Brain pericyte (primary cell): ENCODE results near the gene TEKT3.

Experiments
- DNase-seq: peaks from one replicate; pipeline ENCODE4 v3.0.0-alpha.2; 2012; ENCODE audit warnings: low read depth, low spot score

Gene TEKT3

DNA sequence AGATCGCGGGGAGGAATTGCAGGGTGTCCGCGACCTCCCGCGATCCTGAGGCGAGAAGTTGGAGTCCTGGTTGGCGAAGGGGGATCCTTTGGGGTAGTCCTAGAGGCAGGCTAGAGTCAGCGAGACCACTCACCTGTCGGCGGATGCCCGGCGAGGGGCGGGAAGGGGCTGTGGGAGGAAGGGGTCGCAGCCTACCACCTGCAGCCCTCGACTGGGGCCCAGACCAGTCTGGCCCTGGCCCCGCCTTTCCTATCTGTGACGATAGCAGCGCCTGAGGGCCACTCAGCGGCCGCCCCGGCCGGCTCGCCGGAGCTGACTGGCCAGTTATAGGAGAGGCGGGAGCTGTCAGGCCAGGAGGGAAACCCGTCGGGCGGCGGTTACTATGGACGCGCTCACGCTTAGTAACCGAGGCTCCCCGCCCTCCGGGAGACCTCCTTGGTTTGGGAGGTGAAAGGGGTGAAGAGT is at the start of gene TEKT3:
Gene TEKT3 (minus strand): TSS at position 213 of the 465 bp plus-strand sequence. CDS start 10,012 bp downstream, outside the sequence.
- DNase-seq = peak; percentile 12

DNA sequence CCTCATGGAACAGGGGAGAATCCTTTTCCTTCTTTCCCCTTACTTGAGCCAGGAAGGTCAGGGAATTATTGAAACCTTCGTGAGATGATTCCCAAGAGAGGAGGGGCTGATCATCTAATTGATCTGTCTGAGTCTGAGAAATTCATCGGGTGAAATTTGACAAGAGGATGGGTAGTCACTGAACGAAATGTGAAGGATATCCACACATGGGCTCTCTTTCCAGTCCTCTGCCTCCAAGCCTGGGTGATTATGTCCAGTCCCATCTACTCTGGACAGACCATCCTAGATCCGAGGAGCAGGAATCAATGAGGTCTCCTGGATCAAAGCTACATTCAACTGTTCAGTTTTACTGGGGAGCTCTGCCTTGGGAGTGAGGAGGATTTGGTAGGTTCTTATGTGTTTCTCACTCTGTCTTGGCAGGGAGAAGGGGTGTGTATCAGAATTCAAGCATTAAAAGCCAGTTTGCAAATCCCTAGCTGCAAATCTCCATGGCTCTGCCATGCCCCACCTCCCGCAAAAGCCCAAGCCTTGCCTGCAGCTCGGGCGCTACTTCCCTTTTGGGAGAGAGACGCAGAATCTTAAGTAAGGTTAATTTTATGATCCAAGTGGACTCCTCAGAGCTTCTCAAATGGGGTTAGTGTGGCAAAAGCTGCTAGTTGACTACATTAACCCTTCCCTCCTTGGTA is 47.1 kb upstream of the TEKT3 start:
- no peak for DNase-seq

DNA sequence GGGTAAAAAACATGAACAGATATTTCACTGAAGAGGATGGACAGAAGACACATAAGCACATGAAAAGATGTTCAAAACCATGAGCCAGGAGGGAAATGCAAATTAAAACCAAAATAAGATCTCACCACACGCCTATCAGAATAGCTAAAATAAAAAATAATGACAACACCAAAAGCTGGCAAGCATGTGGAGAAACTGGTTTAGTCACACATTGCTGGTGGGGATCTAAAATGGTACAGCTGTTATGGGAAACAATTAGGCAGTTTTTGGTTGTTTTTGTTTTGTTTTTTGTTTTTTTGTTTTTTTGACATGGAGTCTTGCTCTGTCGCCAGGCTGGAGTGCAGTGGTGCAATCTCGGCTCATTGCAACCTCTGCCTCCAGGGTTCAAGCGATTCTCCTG is 44.7 kb upstream of the TEKT3 start:
- DNase-seq = no peak

DNA sequence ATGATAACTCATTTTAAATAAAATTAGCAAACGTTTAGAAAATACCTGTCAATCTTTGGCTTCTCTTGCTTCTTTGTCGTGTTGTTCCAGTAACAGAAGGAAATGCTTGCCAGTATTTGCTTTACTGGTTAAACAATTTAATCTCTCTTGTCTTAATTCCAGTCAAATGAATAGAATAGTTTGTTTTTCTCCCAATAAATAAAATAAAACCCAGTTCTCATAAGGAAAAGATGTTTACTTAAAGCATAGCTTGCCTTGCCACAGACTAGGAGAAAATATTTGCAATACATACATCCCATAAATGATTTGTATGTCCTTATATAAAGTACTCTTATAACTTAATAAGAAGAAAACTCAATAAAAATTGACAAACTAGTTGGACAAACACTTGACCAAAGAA is 43.9 kb upstream of the TEKT3 start:
- no peak for DNase-seq

DNA sequence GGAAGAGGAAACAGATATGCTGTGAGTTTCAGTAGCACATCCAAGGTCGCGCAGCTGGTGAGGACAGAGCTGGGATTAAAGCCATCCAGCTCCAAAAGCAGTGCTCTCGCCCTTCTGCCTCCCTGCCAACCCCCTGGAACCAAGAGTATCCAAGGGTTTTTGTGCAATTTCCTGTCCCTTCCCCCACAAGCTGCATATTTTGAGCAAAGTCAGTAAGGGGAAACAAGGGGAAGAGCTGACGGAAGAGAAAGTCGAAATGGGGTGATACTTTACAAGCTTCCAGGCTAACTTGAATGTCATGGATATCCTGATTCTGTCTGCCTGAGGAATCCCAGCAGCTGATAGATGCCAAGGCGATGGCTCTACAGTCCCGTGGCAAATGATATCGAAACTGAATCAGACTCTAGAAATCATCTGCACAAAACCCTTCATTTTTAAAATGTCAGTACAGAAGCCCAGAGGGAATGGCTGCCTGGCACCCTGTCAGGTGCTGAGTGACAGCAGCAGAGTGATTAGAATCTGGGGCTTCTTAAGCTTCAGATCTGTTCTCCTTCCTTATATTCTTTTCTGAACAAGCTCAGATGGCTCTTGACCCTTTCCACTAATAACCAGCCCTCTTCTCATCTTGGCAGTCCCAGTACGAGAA is 42.9 kb upstream of the TEKT3 start:
- DNase-seq = no peak

DNA sequence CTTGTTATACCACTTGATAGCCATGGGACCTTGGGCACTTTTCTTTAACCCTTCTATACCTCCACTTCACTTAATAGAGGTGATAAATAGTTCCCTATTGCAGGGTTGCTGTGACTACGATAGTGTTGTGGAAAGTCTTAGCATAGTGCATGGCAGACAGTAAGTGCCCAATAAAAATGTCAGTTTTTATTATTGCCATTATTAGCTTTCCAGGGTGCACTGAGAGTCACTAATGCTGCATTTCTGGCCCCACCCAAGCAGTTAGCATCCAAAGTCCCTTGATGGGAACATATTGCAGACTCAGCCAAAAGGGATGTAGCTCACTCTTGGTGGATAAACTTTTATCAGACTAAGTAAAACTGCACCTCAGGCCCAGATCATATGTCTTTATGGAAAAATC is 41.5 kb upstream of the TEKT3 start:
- DNase-seq = no peak

DNA sequence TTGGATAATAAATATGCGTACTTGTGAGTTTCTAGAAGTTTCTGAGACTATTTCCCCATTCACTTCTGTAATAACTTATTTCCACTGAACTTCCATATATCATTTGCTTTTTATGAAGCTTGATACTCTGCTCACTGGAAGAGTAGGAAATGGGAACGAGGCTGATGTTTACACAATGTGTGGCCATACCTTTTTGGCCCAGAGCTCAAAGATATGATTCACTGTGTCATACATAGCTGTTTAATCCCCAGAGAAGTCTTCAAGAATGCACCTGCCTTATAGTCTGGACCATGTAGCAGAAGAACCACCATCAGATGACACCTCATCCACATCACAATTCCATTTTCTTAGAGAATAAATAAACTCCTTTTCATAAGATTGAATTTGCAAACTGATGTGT is 40.3 kb upstream of the TEKT3 start:
- DNase-seq = no peak

DNA sequence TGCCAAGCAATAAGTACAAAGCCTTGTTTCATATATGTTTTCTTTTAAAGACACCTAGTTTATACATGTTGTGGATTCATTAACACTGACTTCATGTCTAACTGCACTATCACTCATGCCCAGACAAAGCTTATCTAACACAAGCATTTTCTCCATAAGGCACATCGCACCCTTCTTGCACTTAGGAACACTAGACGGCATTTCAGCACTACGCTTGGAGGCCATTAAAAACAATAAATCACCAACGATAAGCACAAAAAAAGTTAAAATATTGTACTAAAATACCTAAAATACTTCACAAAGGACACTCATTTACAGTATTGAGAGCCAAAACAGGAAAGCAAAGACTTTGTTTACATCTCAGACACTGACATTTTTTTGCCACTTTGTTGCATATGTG is 39.0 kb upstream of the TEKT3 start:
- no peak for DNase-seq

DNA sequence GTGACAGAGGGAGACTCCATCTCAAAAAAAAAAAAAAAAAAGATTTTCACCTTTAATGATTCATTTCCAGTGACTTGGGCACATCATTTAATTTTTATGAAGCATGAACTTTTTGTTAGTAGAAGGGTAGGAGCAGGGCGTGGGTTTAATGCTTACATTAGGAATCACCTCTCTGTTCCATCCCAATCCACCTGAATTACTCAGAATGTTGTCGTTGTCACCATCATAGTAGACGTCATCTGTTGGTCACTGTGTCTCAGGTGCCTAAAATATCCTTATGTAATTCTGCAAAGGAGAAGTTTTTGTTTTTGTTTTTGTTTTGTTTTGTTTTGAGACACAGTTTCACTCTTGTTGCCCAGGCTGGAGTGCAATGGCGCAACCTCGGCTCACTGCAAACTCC is 38.3 kb upstream of the TEKT3 start:
- DNase-seq = no peak

DNA sequence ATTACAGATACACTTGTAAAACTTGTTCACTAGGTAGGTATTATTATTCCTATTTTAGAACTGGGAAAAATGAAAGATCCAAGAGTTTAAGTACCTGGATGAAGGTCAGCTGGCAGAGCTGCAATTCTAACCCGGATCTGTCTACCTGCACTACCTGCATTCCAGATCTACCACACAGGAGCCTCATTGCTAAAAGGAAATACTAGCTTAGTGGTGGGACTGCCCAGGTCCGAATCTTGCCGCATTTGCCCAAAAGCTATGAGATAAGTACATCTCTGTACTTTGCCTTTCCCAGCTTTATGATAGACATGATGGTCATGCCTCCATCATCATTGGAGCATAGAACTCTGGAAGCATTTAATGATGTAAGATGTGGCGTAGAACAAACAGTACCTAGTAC is 36.8 kb upstream of the TEKT3 start:
- no peak for DNase-seq

DNA sequence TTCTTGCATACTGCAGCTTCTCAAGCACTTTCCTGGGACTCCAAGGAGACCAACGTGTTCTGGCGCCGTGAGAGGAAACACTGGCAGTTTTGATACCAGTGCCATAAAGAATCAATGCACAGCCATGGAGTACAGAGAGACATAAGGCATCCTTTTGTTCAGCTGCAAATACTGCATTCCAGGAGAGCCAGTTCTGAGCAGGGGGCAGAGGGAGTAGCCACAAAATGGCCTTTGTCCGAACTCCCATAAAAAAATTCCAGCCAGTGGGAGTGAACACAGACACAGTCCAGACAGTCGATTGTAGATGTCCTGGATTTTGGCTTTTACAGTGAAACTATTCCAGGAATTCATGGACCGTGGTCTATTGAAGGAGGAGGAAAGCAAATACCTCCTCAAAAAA is 36.2 kb upstream of the TEKT3 start:
- DNase-seq = no peak

DNA sequence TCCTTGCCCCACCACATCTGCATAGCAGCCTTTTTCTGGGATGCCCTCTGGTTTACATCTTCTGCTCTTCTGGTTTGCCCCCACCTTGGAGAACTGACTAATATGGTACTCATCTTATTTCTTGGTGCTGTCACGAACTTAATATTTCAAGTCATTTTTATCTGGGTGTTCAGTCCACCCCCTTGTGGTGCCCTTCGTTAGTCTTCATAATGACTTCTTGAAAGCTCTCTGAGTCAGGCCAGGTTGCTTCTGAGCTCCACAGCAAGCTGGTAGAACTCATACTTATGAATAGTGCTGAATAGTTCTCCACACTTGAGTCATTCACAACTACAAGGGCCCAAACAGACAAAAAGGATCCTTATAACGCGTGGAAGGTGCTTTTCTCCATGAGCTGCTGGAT is 35.8 kb upstream of the TEKT3 start:
- no peak for DNase-seq

DNA sequence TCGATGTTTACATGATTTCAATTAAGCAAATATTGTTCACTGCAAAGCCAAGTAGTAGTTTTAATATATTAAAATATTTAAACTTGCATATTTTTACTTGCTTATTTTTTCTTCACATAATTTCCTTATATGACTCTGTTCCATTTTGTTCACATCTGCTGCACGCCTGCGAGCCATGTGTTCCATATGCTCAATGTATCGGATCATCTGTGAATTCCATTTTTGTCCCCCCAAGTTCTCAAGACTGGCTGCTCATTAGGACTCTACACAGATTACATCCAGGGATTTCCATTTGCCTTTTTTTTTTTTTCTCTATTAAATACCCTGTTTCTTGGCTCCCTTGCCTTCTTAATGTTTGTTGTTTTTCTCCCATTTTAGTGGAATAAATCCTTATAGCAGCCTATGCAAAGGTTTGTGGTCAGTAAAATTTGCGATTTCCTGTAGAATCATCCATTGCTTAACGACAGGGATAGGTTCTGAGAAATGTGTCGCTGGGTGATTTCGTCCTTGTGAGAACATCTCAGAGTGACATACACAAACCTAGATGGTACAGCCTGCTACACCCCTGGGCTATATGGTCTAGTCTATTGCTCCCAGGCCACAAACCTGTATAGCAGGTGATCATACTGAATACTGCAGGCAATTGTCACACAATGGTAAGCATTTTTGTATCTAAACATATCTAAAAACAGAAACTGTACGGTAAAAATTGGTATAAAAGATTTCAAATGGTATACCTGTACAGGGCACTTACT is 30.2 kb upstream of the TEKT3 start:
- DNase-seq = no peak

DNA sequence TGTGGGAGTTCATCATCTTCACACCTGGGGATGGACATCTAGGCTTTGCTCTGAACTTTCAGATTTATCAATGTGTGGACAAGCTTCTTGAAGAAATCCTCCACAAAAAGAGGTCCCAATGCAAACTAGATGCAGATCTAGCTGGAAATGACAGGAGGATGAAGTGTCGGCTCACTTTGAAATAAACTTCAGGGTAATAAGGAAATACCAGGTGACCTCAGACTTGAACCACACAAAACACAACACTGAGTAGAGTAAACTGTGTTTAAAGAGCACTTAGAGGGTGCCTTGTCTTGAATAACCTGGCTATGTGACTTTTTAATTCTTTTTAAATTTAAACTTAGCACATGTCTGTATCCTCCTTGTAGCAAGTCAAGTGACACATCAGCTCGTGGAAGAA is 27.2 kb upstream of the TEKT3 start:
- DNase-seq = no peak

DNA sequence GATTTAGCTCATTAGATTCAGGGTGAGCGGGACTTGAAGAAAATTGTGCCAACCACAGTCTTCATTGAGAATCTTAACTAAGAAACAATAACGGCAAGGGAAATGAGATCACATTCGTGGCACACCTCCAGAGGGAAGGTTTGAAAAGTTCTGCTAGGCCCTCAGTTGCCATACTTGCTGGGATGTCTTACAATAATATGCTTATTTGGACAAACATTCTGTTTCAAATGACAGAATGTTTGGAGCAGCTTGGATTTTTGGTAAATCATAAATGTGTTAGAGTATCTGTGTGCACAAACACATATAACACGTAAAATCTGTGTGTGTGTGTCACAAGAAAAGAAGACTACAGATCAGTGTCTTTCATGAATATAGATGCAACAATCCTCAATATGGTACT is 24.6 kb upstream of the TEKT3 start:
- no peak for DNase-seq

DNA sequence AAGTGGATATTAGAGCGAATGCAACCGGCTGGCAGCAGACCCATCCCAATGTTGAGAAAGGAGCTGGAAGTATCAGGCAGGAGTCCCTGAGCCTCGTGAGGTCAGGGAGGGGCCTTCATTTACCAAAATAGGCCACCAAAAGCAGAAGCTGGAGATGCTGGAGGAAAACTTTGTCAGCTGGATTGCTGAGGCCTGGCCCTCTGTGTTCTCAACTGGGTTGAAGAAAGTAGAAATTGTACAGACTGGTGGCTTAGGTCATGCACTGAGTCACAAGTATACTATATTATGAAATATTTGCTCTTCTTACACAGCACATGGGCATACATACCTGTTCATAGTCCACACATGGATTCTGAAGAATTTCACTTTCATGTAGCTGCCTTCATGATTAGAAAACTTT is 23.2 kb upstream of the TEKT3 start:
- DNase-seq = no peak

DNA sequence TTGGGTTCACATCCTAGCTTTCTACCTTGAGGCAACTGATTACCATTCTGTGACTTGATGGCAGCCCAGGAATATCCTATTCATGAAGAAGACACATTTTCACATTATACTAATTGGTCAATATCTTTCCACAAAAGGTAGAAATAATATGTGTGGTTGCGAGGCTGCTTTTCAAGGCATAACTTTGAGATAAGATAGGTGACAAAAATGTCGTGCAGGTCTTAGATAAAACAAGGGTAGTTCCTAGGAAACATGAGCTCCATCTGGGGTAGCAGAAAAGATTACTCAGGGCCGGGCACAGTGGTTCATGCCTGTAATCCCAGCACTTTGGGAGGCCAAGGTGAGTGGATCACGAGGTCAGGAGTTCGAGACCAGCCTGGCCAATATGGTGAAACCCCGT is 22.3 kb upstream of the TEKT3 start:
- no peak for DNase-seq

DNA sequence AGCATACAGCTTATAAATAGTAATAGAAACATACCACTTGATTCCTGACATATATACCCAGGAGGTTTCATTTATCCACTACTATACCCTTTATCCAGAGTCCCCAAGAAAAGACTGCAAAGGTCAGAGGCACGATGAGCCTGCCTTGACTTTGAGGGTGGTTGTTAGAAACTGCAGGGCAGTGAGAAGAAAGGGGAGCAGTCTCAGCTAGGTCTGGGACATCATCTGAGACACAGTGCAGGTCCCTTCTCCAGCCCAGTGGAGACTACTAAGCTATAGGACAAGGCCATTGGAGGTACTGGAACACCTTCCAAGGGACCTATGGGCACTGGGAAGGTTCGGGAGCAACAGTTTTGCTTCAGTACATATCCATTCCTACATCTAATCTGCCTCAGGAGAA is 20.2 kb upstream of the TEKT3 start:
- no peak for DNase-seq

DNA sequence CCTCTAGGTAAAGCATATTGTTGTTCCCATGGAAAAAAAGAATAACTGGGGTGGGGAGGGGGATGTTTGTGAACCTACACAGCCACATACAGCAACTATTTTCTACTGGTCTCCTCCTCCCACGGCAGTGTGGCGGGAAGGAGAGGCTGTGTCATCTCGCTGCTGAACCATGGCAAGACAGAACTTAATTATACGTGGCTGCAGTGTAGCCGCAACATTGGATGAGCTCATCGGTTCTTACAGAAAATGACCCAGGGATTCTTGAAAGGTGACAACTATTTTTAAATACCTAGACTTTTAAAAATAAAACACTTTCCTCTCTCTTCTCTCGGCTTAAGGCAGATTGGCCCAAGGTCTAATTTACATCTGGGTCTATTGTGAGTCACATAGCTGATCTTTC is 19.8 kb upstream of the TEKT3 start:
- DNase-seq = no peak

DNA sequence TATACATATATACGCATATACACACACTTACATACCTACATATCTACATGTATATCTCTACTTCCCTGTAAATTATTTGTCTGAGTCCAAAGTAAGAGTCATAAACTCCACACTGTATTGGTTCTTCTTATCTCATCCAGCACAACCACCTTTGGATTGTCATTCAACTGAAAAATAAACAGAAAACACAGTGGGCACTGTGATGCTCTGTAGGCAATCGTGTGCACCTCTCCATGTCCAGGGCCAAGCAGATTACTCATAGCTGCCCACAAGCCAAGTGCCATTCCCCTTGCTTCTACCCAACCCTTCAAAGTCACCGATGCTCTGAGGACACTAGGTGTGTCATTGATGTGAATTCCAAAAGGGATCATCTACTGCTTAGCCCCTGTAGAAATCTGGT is 12.9 kb upstream of the TEKT3 start:
- no peak for DNase-seq

DNA sequence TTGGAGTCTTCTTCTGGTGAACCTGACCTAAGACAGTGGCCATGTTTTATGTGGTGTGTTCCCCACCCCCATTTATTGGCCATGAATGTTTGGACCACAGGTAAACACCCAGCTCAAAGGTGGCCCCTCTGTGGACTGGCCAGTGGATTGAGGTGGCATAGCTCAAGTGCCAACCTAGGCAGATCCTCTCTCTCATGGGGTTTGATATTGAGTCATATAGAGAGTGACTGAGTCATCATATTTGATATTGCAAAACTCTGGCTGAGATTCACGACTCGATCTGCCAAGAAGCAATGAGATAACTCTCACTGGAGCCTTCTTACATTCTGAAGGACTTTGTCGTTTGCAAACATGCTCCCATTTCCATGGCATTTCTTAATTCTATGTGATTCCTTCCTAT is 10.5 kb upstream of the TEKT3 start:
- DNase-seq = no peak

DNA sequence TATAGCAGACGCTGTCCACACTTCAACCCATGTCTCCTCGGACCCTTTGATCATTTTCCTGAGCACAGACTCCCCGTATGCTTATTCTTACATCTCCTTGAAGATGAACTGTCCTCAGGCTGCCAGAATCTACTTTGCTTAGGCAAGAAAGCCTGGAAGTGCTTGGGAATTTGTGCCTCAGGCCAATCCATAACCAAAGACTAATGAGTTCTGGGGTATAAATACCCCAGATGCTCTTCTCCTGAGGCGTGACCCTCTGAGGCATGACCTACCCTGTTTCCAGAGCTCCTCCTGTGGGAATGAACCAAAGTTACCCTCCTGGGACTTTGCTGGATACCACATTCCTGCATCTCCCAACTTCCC is 10.1 kb upstream of the TEKT3 start:
- DNase-seq = no peak
